ENCODE measurements around the gene TAX1BP3. TPM values are rescaled to one million over a fixed set of nuclear protein-coding genes. Genes with fewer than 3 reads are reported as not detected.

Gene TAX1BP3
- total RNA-seq, 1 experiment from 2014 or later = 50.0 TPM

DNA sequence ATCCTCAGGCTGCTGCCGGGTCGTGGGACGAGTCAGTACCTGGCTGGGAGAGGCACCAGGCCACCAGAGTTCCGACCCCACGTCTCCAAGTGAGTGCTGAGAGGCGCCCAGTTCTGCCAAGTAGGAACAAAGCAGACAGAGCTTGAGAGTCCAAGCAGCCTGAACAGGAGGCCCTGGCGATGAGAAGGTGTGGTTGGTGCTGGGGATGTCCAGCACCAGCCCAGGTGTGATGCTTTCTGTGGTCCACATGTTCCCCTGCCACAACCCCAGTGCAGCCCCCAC is 10.8 kb downstream of the TAX1BP3 start:
- no peak overlapping the region for H3K27ac ChIP-seq (ENCODE audit: low read depth, low read length)
- H3K4me2 ChIP-seq (ENCODE audit: low read length) = no peak overlapping the region
- POLR2A ChIA-PET = interaction anchor here (1.2 kb wide), 1 partner anchor 10 kb away, joined by 3 read pairs; no protein-coding TSS in a partner anchor
- no peak overlapping the region for H3K4me3 ChIP-seq (replicated peaks in 1 of 2; ENCODE audit: low read depth in 1 of 2, low read length in 2 of 2)
- ATAC-seq (no peak), DNase-seq (ENCODE audit: low read depth, low spot score) (no peak)
- intact Hi-C loops (cut with micrococcal nuclease) = no loop called here
- H3K27me3 ChIP-seq (ENCODE audit: insufficient read depth, low read length) = no peaks in the 10 kb centered on the region
- RAD21 ChIA-PET (ENCODE audit: low non-redundant PET in 1 of 2, low total read pairs in 2 of 2, uncharacterized antibody in 2 of 2, unreplicated experiment in 2 of 2) = no interaction called here
- CTCF ChIA-PET = no interaction called here
- no peak for TF ChIP-seq ZFX (IDR thresholded peaks at IDR 0.05)
- TF ChIP-seq, protein P1, sequence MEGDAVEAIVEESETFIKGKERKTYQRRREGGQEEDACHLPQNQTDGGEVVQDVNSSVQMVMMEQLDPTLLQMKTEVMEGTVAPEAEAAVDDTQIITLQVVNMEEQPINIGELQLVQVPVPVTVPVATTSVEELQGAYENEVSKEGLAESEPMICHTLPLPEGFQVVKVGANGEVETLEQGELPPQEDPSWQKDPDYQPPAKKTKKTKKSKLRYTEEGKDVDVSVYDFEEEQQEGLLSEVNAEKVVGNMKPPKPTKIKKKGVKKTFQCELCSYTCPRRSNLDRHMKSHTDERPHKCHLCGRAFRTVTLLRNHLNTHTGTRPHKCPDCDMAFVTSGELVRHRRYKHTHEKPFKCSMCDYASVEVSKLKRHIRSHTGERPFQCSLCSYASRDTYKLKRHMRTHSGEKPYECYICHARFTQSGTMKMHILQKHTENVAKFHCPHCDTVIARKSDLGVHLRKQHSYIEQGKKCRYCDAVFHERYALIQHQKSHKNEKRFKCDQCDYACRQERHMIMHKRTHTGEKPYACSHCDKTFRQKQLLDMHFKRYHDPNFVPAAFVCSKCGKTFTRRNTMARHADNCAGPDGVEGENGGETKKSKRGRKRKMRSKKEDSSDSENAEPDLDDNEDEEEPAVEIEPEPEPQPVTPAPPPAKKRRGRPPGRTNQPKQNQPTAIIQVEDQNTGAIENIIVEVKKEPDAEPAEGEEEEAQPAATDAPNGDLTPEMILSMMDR (IDR thresholded peaks at IDR 0.05 in 2 of 3, conservative IDR thresholded peaks at IDR 0.05 in 1 of 3; ENCODE audit: borderline replicate concordance in 1 of 3, insufficient read depth in 1 of 3, low read depth in 2 of 3, low read length in 2 of 3) = no peak
- TF ChIP-seq JUND (IDR thresholded peaks at IDR 0.05) = no peak
- TF ChIP-seq TCF7L2 (IDR thresholded peaks at IDR 0.05; ENCODE audit: borderline replicate concordance, extremely low read depth, insufficient read depth, insufficient read length) = no peak
- no peak for TF ChIP-seq FOSL1 (IDR thresholded peaks at IDR 0.05; ENCODE audit: low read depth)
- TF ChIP-seq EGR1 (IDR thresholded peaks at IDR 0.05; ENCODE audit: low read depth) = no peak
- TF ChIP-seq, protein P2, sequence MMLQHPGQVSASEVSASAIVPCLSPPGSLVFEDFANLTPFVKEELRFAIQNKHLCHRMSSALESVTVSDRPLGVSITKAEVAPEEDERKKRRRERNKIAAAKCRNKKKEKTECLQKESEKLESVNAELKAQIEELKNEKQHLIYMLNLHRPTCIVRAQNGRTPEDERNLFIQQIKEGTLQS (IDR thresholded peaks at IDR 0.05) = no peak
- no peaks in the 10 kb centered on the region for H3K9me2 ChIP-seq (ENCODE audit: insufficient read depth)
- peaks cover 12 to 16% of the 10 kb centered on the region in 2 experiments for H3K4me1 ChIP-seq (ENCODE audit: control insufficient read depth in 1 of 2, insufficient read depth in 2 of 2, low read length in 2 of 2)
- H3K36me3 ChIP-seq (ENCODE audit: control insufficient read depth in 1 of 2, insufficient read depth in 2 of 2, low read length in 2 of 2) = no peaks in the 10 kb centered on the region
- no peak overlapping the region for H3K9ac ChIP-seq (ENCODE audit: low read length)
- H3K9me3 ChIP-seq (ENCODE audit: control insufficient read depth in 1 of 2, insufficient read depth in 1 of 2, low read depth in 1 of 2, low read length in 2 of 2) = no peaks in the 10 kb centered on the region
- H3K79me2 ChIP-seq (ENCODE audit: insufficient read depth, low read length) = no peaks in the 10 kb centered on the region
- BruUV-seq (replicated peaks) = no TSS peak
- H4K20me1 ChIP-seq (ENCODE audit: insufficient read depth) = no peaks in the 10 kb centered on the region
- H2AFZ ChIP-seq (ENCODE audit: low read depth, low read length, poor library complexity, severe bottlenecking) = no peak overlapping the region
